HCT116 (cell line): Measurements from ENCODE around the gene TMEM38A. TPM values are rescaled to one million over a fixed set of nuclear protein-coding genes. Genes with fewer than 3 reads are reported as not detected.

Source experiments
- ATAC-seq: fragments of 200-7000 bp; cut with Tn5 transposase; 2 replicates; pipeline ENCODE4 v1.9.1; 2020; ENCODE audit warnings: mild to moderate bottlenecking, moderate library complexity
- BruUV-seq: library from RNA; stranded (reverse); fragments of 400-500 nt; replicated peaks from 2 replicates; lab custom pipeline; 2021; lab: Mats Ljungman, UMichigan
- CTCF ChIA-PET: fragments of 300-600 bp; sonication (Branson Sonifier 250); formaldehyde crosslinking; loops from one replicate; lab custom pipeline; 2021; ENCODE audit warnings: antibody characterized with exemption; lab: Charles Lee
- POLR2A ChIA-PET: fragments of 300-600, 350-600 bp; sonication (Branson Sonifier 250); formaldehyde crosslinking; loops from one replicate; lab custom pipeline; 2021; ENCODE audit warnings: antibody characterized with exemption; lab: Charles Lee
- RAD21 ChIA-PET, 2 experiments: fragments of 300-600 bp; sonication (Branson Sonifier 250); formaldehyde crosslinking; loops; one replicate each; lab custom pipeline; 2023; ENCODE audit warnings: low total read pairs in 2 of 2; ENCODE audit not compliant: uncharacterized antibody in 2 of 2, unreplicated experiment in 2 of 2, low non-redundant PET in 1 of 2; lab: Charles Lee
- DNase-seq: peaks from one replicate; pipeline ENCODE4 v3.0.0-alpha.2; 2010; ENCODE audit warnings: low read depth, low spot score
- H2AFZ ChIP-seq: fragments of 200-600 bp; shearing (Covaris generic), sonication (generic); 2 replicates; pipeline ENCODE4 v1.6.1; 2017; ENCODE audit warnings: low read depth, mixed run types, mixed read lengths, antibody characterized with exemption, low read length; ENCODE audit not compliant: poor library complexity, severe bottlenecking
- H3K27ac ChIP-seq: 2 replicates; pipeline ENCODE4 v1.5.1; 2012; ENCODE audit warnings: low read depth, low read length
- H3K27me3 ChIP-seq: fragments of 200-600 bp; sonication (generic); 2 replicates; pipeline ENCODE4 v1.6.1; 2016; ENCODE audit warnings: mixed run types, low read length, mixed read lengths; ENCODE audit not compliant: insufficient read depth
- H3K36me3 ChIP-seq, 2 experiments: fragments of 200-500 bp in 1 of 2; fragments of 200-600 bp in 1 of 2; sonication (Bioruptor generic) in 1 of 2; sonication (generic) in 1 of 2; 2 replicates each; pipeline versions ENCODE4 v1.5.1 to v1.6.1; 2014 to 2016; ENCODE audit warnings: low read length in 2 of 2, inconsistent platforms in 1 of 2, mixed read lengths in 1 of 2, mixed run types in 1 of 2; ENCODE audit not compliant: insufficient read depth in 2 of 2, control insufficient read depth in 1 of 2
- H3K4me1 ChIP-seq, 2 experiments: fragments of 200-600 bp in 1 of 2; sonication (generic) in 1 of 2; 2 replicates each; pipeline versions ENCODE4 v1.5.1 to v1.6.1; 2012 to 2017; ENCODE audit warnings: low read length in 2 of 2, inconsistent platforms in 1 of 2, mild to moderate bottlenecking in 1 of 2, mixed read lengths in 1 of 2, mixed run types in 1 of 2, moderate library complexity in 1 of 2; ENCODE audit not compliant: insufficient read depth in 2 of 2, control insufficient read depth in 1 of 2
- H3K4me2 ChIP-seq: fragments of 200-600 bp; sonication (generic); 2 replicates; pipeline ENCODE4 v1.6.1; 2017; ENCODE audit warnings: mixed run types, low read length, mixed read lengths
- H3K4me3 ChIP-seq, 2 experiments: fragments of 200-600 bp in 1 of 2; sonication (generic) in 1 of 2; replicated peaks in 1 of 2; 2 replicates each; pipeline ENCODE4 v1.5.1; 2011 to 2016; ENCODE audit warnings: low read length in 2 of 2, control low read depth in 1 of 2, low read depth in 1 of 2, mild to moderate bottlenecking in 1 of 2, mixed read lengths in 1 of 2, mixed run types in 1 of 2
- H3K79me2 ChIP-seq: fragments of 200-600 bp; sonication (generic); 2 replicates; pipeline ENCODE4 v1.6.1; 2017; ENCODE audit warnings: mild to moderate bottlenecking, mixed run types, low read length, moderate library complexity, mixed read lengths; ENCODE audit not compliant: insufficient read depth
- H3K9ac ChIP-seq: fragments of 200-600 bp; sonication (generic); 2 replicates; pipeline ENCODE4 v1.6.1; 2016; ENCODE audit warnings: low read length, mixed read lengths
- H3K9me2 ChIP-seq: fragments of 200-600 bp; sonication (generic), shearing (Covaris generic); 2 replicates; pipeline ENCODE4 v1.6.1; 2017; ENCODE audit warnings: mixed run types, mild to moderate bottlenecking, moderate library complexity; ENCODE audit not compliant: insufficient read depth
- H3K9me3 ChIP-seq, 2 experiments: fragments of 200-500 bp in 1 of 2; fragments of 200-600 bp in 1 of 2; sonication (Bioruptor generic) in 1 of 2; sonication (generic) in 1 of 2; 2 replicates each; pipeline ENCODE4 v1.6.1; 2014 to 2017; ENCODE audit warnings: low read length in 2 of 2, mixed read lengths in 2 of 2, inconsistent platforms in 1 of 2, low read depth in 1 of 2, mild to moderate bottlenecking in 1 of 2, mixed run types in 1 of 2, moderate library complexity in 1 of 2; ENCODE audit not compliant: control insufficient read depth in 1 of 2, insufficient read depth in 1 of 2
- H4K20me1 ChIP-seq: fragments of 200-600 bp; sonication (generic), shearing (Covaris generic); 2 replicates; pipeline ENCODE4 v1.6.1; 2017; ENCODE audit warnings: mixed run types, mild to moderate bottlenecking, moderate library complexity; ENCODE audit not compliant: insufficient read depth
- ATF3 ChIP-seq: IDR thresholded peaks from 2 replicates; pipeline ENCODE4 v1.6.1; 2012
- CBX3 ChIP-seq: IDR thresholded peaks from 2 replicates; pipeline ENCODE4 v1.6.1; 2012; ENCODE audit warnings: low read depth
- EGR1 ChIP-seq: IDR thresholded peaks from 2 replicates; pipeline ENCODE4 v1.6.1; 2012; ENCODE audit warnings: low read depth
- ELF1 ChIP-seq: IDR thresholded peaks from 2 replicates; pipeline ENCODE4 v1.6.1; 2012; ENCODE audit warnings: low read depth, borderline replicate concordance
- EZH2 ChIP-seq: fragments of 200-600 bp; sonication (generic); IDR thresholded peaks from 2 replicates; pipeline ENCODE4 v1.6.1; 2017; ENCODE audit warnings: antibody characterized with exemption, mixed run types
- EZH2phosphoT487 ChIP-seq: fragments of 200-600 bp; IDR thresholded peaks from 2 replicates; pipeline ENCODE4 v1.6.1; 2018; ENCODE audit warnings: antibody characterized with exemption, borderline replicate concordance
- JUND ChIP-seq: IDR thresholded peaks from 2 replicates; pipeline ENCODE4 v1.6.1; 2012
- MAX ChIP-seq: IDR thresholded peaks from 2 replicates; pipeline ENCODE4 v1.6.1; 2012
- POLR2AphosphoS5 ChIP-seq: IDR thresholded peaks from 2 replicates; pipeline ENCODE4 v1.6.1; 2011; ENCODE audit warnings: mild to moderate bottlenecking, low read depth, low read length, moderate library complexity
- RAD21 ChIP-seq: IDR thresholded peaks from 2 replicates; pipeline ENCODE4 v1.6.1; 2012; ENCODE audit warnings: low read depth, mild to moderate bottlenecking
- SIN3A ChIP-seq: IDR thresholded peaks from 2 replicates; pipeline ENCODE4 v1.6.1; 2012; ENCODE audit warnings: low read depth
- SP1 ChIP-seq: IDR thresholded peaks from 2 replicates; pipeline ENCODE4 v1.6.1; 2012; ENCODE audit warnings: low read depth
- SRF ChIP-seq: IDR thresholded peaks from 2 replicates; pipeline ENCODE4 v1.6.1; 2012; ENCODE audit warnings: low read depth
- YY1 ChIP-seq: IDR thresholded peaks from 2 replicates; pipeline ENCODE4 v1.6.1; 2011; ENCODE audit warnings: low read length, low read depth, moderate library complexity, mild to moderate bottlenecking; ENCODE audit not compliant: insufficient replicate concordance; ENCODE audit errors: extremely low read depth
- ZBTB33 ChIP-seq: IDR thresholded peaks from 2 replicates; pipeline ENCODE4 v1.6.1; 2011; ENCODE audit warnings: mild to moderate bottlenecking, low read length, moderate library complexity; ENCODE audit not compliant: insufficient replicate concordance; ENCODE audit errors: extremely low read depth
- ZFX ChIP-seq: fragments of 450-650 bp; IDR thresholded peaks from 2 replicates; pipeline ENCODE4 v1.6.1; 2017
- ZNF274 ChIP-seq: fragments of 200-500 bp; sonication (Bioruptor generic); IDR thresholded peaks from 2 replicates; pipeline ENCODE4 v1.6.1; 2014; ENCODE audit warnings: mild to moderate bottlenecking, low read depth, low read length, inconsistent platforms
- intact Hi-C: fragments of 100-400 bp; cut with micrococcal nuclease; formaldehyde crosslinking; loops from 2 replicates; pipeline ENCODE4 v1.10.0; 2022
- total RNA-seq: library from RNA; stranded (reverse); gene quantifications from one replicate; pipeline ENCODE4 v1.2.1, GENCODE V29; 2021; ENCODE audit not compliant: unreplicated experiment

TMEM38A gene
- total RNA-seq, 1 experiment from 2014 or later: 9.0 TPM

- H3K4me1 ChIP-seq: no peaks in the 10 kb centered on the region
- BruUV-seq: no TSS peak
- no peak for TF ChIP-seq EZH2
- no peak for TF ChIP-seq SP1
- TF ChIP-seq EGR1: no peak
- TF ChIP-seq JUND: no peak
- TF ChIP-seq MAX: no peak
- TF ChIP-seq ZBTB33: no peak
- no peak for TF ChIP-seq ATF3
- TF ChIP-seq ZNF274: no peak
- no peak for TF ChIP-seq SIN3A
- no peak for TF ChIP-seq CBX3
- no peak for TF ChIP-seq EZH2phosphoT487
- TF ChIP-seq SRF: no peak
- TF ChIP-seq ZFX: no peak
- no peak for TF ChIP-seq ELF1
- TF ChIP-seq POLR2AphosphoS5: no peak
- TF ChIP-seq YY1: no peak
- TF ChIP-seq RAD21: no peak
- TF ChIP-seq, all 23 proteins: peak for 0
- DNase-seq (no peak), ATAC-seq (no peak)
- Histone ChIP-seq H3K79me2 (peaks cover 83% of the 10 kb centered on the region), H2AFZ (no peak overlapping the region), H3K9ac (no peak overlapping the region), H3K9me3 (no peaks in the 10 kb centered on the region), H3K36me3 (peaks cover 18 to 22% of the 10 kb centered on the region in 2 experiments; a peak in 3 of 4 replicates), H3K4me3 (no peak overlapping the region), H3K4me2 (no peak overlapping the region), H4K20me1 (no peaks in the 10 kb centered on the region), H3K27me3 (no peaks in the 10 kb centered on the region), H3K9me2 (no peaks in the 10 kb centered on the region), H3K27ac (no peak overlapping the region)
- ChIA-PET RAD21 (no interaction called here), CTCF (no interaction called here), POLR2A (no interaction called here)
- intact Hi-C loops: no loop called here
Measured at GRCh38 chr19:16637535-16637934, 23.4 kb upstream of the TMEM38A start.
